NT2/D1 (cell line): ENCODE measurements around the gene MAP2K7.

Experiments used
- SUZ12 ChIP-seq: IDR thresholded peaks from 2 replicates; pipeline ENCODE4 v1.6.1; 2011; ENCODE audit not compliant: insufficient read length, insufficient read depth; ENCODE audit errors: extremely low read depth
- YY1 ChIP-seq: IDR thresholded peaks from 2 replicates; pipeline ENCODE4 v1.6.1; 2011; ENCODE audit not compliant: insufficient read length, insufficient read depth
- ZNF274 ChIP-seq: IDR thresholded peaks from 2 replicates; pipeline ENCODE4 v1.6.1; 2011; ENCODE audit warnings: mild to moderate bottlenecking, low read depth, low read length

DNA sequence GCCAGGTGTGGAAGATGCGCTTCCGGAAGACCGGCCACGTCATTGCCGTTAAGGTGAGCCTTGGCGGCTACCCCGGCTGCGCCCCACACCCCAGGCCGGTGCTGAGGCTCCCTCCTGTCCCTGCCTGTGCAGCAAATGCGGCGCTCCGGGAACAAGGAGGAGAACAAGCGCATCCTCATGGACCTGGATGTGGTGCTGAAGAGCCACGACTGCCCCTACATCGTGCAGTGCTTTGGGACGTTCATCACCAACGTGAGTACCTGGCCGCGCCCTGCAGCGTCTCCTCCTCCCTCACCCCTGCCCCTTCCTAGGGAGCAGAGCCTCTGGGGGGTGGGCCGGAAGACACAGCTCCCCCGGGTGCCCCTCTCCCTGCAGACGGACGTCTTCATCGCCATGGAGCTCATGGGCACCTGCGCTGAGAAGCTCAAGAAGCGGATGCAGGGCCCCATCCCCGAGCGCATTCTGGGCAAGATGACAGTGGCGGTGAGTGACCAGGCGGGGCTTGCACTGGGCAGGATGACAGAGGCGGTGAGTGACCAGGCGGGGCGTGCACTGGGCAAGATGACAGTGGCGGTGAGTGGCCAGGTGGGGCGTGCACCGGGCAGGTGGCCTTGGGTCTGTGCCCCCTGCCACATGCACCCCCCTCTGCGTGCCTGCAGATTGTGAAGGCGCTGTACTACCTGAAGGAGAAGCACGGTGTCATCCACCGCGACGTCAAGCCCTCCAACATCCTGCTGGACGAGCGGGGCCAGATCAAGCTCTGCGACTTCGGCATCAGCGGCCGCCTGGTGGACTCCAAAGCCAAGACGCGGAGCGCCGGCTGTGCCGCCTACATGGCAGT lies 6.9 kb downstream of the MAP2K7 start:
- TF ChIP-seq ZNF274 (no peak), YY1 (no peak), SUZ12 (no peak)
